Epidermal melanocyte (primary cell): ENCODE data around the gene POPDC3.
A peak's percentile ranks its signal among the peaks of the same experiment; 100 is the strongest.
"Not testable (repeated sequence)": the region's sequence is repeated elsewhere in the genome, so short reads cannot be mapped to it uniquely, and the experiment has no call there.

Experiments used
- DNase-seq: peaks from one replicate; pipeline ENCODE4 v3.0.0; 2011; ENCODE audit warnings: low spot score; ENCODE audit not compliant: insufficient read length

POPDC3 gene, protein sequence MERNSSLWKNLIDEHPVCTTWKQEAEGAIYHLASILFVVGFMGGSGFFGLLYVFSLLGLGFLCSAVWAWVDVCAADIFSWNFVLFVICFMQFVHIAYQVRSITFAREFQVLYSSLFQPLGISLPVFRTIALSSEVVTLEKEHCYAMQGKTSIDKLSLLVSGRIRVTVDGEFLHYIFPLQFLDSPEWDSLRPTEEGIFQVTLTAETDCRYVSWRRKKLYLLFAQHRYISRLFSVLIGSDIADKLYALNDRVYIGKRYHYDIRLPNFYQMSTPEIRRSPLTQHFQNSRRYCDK

DNA sequence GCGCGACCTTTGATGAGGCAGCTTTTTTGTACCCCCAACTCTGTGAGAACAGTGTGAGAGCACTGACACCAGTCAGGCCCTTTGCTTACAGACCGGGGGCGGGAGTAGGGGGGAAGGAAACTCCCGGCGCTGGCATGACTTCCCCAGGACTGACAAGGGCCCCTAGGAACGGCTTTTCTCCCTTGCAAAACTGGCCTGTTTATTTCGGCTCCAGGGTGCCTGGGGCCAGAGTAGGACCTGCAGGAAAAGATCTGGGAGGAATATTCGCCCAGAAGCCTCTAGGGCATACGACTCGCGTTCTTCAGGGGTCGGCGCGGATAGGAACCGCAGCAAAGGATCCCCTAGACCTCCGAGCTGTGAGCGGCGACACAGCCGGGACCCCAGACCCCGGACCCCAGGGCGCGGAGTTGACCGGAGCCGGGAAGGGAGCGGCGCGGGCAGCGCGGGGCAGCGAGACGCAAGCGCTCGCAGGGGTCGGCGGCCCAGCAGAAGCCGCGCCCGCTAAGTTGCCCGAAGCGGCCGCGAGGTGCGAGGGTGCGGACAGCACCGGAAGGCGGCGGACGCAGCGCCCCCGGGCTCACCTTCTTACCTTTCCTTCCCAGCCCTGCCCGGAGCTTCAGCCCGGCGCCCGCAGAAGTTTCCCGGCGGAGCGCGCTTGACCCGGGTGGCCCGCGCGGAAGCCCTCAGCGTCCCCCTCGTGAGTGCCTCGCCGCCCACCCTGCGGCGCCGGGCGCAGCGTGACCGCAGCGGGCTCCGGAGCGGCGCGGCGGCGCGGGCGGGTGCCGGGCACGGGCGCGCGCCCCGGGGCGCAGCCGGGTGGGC lies at the start of gene POPDC3:
Gene POPDC3, minus strand, starts transcription at position 771 of the 822 bp plus-strand sequence. CDS start 18,105 bp downstream, outside the sequence.
- no peak for DNase-seq

DNA sequence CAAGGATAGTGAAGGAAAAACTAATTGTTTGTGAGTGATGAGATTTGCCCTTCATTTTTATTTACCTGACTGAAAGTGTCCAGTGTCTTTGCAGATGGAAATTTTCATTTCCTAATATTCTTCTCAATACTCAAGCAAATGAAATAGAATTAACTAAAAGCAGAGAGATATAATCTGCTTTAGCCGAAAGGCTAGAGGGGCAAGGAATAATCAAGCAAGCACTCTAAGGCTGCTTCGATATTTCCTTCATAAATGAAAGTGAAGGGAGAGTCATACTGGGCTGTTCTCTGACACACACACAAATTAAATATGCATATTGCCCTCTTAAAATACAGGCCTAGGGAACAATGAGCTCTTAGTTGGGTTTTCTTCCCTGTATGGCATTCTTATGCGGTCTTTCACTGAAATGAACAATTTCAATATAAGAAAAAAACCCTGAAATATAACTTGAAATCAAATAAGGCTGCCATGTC lies 47.5 kb upstream of the POPDC3 start:
- no peak for DNase-seq

DNA sequence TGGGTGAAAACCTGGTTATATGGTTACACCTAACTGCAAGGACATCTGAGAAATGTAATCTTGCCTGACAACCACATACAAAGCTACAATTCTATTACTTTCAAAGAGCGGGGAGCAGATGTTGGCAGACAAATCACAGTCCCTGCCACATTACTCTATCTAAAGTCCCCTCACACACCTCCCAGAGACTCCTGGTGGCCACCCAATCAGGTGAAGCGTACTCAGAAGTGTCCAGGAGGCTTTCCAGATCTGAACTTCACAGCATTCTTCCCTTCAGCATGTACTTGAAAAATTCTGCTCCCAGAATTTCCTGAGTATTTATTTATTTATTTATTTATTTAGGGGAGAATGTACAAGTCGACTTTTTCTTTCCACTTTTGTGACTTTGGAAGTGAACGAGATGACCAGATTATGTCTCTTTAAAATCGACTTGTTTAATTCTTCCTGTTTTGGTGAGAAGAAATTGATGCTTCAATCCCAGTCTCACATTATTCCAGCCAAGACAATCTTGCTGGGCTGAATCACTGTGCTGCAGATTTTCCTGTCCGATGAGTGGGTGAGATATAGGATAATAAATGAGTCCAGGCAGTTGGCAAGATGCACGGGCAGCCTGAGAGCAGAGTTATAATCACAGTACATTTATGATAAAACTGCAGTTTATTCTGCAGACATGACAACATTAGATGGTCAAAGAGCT lies 46.9 kb upstream of the POPDC3 start:
- DNase-seq = no peak

DNA sequence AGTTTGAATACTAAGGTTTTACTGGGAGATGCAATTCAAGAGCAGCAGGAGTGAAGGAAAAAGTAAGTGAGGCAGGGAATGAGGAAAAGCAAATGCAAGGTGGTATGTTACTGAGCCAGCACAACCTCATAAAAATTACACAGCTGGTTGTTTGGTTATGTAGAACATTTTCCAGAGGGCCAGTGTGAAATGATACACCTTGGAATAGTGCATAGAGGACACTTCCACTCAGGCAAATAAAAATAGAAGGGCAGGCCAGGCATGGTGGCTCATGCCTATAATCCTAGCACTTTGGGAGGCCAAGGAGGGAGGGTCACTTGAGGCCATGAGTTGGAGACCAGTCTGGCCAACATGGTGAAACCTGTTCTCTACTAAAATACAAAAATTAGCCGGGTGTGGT lies 43.4 kb upstream of the POPDC3 start:
- no peak for DNase-seq

DNA sequence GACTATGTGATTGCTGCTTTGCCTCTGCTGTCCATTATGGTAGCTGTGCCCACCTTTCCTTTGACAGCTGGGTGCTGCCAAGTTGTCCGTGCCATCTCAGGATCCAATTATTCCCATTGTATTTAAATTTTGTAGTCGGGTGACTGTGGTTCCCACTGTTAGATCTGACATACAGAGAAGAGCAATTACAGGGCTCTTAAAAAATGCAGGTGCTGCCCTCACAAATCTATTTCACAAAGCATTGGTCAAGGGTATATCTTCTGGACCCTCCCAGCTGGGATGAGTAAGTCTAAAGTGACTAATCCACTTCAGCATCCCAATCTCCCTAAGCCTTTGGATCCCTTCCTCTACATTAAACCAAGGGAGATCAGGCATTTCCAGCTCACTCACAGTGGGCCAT lies 41.4 kb upstream of the POPDC3 start:
- DNase-seq = not testable (repeated sequence)

DNA sequence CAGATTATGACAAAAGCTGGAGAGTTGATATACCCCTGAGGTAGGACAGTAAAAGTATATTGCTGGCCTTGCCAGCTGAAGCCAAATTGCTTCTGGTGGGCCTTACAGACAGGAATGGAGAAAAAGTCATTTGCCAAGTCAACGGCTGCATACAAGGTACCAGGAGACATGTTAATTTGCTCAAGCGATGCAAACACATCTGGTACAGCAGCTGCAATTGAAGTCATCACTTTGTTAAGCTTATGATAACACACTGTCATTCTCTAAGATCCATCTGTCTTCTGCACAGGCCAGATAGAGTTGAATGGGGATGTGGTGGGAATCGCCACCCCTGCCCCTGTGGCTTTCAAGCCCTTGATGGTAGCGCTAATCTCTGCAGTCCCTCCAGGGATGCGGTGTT lies 40.4 kb upstream of the POPDC3 start:
- DNase-seq = no peak

DNA sequence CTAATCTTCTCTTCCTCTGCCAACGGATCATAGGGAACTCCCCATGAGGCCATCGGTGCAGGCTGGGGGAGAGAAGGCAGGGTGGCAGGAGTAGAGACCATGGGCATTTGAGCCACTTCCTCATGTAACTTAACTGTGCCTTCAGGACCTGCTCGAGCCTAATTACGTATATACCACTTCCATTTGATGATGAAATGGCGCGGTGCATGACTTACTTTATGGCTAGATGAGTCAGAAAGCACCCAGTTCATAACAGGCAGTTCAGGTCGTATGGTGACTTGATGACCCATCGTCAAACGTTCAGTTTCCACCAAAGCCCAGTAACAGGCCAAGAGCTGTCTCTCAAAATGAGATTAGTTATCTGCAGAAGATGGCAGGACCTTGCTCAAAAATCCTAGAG lies 39.4 kb upstream of the POPDC3 start:
- DNase-seq = not testable (repeated sequence)

DNA sequence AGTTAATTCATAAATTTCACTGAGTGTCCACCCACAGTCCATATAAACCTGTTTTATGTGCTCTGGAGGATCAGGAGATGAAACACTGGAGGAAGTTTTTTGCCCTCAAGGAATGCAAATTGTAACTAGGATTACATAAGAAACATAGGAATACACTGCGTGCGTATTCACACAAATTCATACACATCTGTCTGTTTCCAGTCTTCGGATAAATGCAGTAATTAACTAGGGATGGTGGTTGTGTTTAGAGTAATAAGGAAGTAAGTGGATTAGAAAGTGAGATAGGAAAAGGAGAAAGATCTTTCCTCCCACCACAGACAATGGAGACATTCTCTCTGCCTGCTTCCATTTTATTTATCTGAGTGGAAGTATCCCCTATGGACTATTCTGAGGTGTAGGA lies 35.7 kb upstream of the POPDC3 start:
- DNase-seq = no peak

DNA sequence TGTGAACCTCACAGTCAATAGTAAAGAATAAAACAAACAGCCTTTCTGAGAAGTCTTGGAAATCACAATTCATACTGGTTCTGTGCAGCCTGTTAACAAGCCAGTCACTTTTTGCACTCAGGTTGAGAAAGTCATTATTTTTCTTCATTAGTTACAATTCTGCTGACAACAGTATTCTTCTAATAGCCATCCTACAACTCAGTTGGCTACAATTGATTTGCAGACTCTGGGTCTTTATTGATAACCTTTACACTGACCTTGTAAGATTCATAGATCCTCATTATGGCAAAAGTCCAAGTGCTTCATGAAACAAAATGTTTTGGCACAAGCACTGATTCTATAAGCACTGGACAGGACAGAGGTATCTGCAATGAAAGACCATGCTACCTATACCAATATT lies 34.9 kb upstream of the POPDC3 start:
- DNase-seq = no peak

DNA sequence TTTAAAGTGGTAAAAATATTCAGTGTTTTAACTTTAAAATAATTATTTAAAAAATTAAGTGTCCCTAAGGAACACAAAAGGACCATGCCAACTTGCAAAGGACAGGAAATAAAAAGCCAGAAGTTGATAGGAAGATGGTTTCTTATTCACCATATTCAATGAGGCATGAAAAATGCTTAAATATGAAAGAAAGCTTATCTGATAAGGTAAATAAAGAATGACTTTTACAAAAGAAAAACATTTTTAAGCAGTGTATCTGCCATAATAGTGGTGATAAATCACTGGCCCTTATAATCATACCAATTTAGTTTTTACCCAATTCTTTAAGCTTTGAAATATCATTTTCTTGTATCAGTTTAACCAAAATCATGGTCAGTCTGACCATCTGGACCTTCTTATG lies 33.5 kb upstream of the POPDC3 start:
- DNase-seq = no peak

DNA sequence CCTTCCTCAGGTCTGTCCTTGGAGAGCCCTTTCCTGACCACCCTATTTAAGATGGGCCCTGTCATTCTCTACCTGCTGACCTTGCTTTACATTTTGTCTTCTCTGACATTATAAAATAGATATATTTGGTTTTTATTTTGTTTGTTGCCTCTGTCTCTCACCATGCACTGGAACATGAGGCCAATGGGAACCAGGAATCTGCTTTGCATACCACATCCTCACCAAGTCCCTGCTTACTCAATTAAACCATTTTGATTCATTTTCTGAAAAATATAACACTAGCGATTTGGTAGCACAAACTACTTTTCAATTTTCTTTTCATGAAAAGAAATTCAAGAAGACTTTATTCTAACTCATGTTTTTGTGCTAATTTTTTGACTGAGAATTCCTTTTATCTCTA lies 32.8 kb upstream of the POPDC3 start:
- DNase-seq = no peak

DNA sequence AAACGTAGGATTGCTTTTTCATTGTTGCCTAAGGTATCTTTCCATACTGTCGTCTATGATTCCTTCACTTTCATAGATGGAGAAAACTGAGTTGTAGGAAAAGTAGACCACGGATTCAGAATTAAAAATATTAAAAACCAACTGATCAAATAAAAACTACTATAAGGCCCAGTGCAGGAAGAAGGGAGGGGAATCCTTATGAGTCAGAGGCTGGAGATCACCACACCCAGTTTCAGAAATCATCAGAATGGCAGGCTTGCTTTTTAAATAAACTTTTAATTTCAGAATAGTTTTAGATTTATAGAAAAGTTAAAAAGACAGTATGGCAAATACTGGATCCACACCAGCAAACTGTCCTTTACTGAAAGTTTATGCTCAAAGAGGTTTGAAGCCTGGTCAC lies 32.0 kb upstream of the POPDC3 start:
- no peak for DNase-seq

DNA sequence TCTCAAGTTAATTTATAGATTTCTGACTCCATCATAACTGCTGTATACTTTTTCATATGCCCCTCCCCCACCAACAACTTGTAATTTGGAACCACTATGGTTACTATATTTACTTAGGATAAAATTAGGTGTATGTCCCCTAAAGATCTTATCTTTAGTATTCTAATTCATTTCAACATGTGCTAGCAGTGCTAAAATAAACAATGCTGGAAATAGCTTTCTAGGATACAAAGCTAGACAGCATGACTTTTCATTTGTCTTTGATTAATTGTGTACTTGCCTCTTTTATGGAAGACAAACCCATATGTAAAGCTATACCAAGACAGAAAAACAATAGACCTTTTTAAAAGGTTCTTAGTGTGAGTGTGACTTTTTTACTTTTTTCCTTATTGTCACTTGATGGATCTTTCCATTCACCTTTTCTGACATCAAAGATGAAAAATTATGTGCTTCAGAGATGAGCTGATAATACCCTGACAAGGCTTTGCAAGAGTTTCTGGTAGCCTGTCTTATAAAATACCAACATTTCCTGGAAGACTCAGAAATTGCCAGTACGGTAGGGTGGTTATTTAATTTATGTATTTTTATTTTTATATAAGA lies 31.2 kb upstream of the POPDC3 start:
- DNase-seq = no peak

DNA sequence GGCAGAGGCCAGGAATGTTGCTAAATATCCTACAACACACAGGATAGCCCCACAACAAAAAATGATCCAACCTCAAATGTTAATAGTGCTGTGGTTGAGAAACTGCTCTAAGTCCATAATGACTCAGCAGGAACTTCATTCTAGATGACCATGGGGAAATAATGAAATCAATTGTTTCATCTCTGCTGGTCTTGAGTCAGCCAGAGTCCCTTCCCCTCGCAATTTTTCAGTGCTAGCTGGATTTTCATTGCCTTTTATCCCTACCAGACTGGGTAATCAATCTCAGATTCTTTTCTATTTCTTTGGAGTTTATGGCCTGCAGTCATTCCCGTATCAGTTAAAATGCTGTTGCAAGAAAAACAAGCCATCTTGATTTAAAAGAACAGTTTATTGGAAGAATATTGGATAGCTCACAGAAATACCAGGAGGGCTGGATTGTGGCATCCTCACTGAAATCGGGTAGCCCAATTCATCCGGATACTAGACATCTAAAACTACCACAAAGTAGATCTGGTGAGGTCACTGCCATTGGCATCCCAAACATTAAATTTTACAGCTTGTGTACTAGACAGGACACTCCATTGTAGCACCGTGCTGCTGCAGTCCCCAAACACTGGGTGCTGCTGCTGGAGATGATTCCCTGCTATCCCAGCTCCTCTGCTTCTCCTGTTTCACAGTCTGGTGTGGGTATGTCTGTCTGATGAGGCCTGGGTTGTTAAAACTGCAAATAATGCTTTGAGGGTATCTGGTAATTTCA lies 30.3 kb upstream of the POPDC3 start:
- peak; percentile 36 for DNase-seq

DNA sequence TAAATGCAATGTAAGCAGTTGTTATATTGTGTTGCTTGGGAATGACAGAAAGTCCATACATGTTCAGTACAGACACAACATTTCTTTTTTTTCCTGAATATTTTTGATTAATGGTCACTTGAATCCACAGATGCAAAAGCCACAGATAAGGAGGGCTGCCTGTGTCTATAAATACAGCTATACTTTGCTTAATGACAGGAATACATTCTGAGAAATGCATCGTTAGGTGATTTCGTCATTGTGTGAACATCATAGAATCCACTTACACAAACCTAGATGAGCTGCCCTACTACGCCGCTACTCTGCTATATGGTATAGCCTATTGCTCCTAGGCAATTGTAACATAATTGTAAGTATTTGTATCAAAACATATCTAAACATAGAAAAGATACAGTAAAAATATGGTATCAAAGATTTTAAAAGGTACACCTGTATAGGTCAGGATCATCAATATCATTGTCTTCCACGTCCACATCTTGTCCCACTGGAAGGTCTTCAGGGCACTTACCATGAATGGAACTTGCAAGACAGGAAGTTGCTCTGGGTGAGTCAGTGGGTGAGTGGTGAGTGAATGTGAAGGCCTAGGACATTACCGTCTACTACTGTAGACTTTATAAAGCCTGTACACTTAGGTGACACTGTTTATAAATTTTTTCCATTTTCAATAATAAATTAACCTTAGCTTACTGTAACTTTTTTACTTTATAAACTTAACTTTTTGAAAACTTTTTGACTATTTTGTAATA lies 27.9 kb upstream of the POPDC3 start:
- no peak for DNase-seq

DNA sequence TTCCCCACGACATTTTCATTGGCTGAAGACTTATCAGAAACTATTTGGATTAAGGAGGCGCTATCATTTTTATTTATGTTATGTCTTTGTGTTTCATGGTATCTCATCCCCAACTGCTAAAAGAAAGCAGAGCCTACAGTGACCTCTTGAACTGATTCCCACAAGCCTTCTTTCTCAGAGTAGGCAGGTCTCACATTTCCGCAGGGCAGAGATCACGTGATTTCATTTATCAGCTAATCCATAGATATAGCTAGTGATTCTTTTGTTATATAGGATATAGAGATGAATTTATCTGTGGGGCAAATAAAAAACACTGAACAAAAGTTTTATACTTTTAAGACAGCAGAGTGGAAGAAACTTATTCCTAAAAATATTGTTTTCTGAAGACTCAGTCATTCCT lies 25.0 kb upstream of the POPDC3 start:
- no peak for DNase-seq

DNA sequence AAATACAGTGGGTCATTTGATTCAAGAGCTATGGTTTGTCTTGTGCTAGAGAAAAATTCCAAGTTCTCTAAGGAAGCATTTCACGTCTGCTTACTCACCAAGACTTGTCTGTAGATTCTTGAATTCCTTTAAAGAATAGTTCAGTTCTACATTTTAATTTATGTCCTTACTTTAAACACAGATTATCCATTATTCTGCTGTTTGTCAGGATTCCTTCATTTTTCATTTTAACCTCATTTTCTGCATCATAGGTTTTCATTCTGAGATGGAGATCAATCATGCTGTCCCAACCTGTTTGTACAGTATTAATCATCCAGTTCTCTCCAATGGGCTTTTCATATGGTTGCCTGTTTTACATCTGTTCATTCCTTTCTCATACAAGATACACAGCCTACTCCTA lies 24.5 kb upstream of the POPDC3 start:
- DNase-seq = no peak

DNA sequence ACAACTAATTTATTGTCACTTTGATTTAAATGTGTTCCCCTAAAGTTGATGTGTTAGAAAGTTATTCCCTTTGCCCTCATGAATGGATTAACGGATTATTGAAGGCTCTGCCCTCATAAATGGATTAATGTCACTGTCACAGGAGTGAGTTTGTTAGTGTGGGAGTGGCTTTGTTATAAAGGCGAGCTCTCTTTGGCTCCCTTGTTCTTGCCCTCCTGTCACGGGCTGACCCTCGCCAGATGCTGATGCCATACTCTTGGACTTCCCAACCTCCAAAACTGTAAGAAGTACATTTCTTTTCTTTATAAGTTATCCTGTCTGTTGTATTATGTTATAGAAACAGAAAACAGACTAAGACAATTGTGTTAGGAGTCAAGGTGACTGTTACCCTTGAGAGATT lies 22.7 kb upstream of the POPDC3 start:
- no peak for DNase-seq

DNA sequence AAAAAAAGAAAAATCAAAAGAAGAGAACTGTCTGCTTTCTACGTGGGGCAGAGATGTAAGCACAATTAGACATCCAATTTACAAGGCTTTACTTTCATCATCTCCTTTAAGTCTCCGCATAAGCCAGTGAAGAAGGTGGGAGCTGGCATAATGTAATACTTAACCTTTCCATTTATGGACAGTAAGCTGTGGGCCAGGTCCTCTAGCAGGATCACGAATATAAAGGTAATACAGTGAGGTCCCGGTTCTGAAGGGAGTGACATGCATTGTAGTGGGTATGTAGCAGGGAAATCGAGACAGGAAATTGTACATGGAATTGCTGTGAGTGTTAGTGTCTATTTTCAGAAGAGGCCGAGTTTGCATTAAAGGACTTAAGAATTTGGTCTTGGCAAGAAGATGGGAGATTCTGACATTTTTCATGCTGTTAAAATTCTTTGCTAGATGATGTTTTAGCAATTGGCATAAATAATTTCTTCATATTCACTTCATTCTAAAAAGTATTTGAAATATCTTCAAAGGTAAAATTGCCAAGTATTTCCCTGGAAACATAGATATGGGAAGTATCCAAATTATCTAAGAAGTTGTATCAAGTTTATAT lies 20.4 kb upstream of the POPDC3 start:
- DNase-seq = no peak

DNA sequence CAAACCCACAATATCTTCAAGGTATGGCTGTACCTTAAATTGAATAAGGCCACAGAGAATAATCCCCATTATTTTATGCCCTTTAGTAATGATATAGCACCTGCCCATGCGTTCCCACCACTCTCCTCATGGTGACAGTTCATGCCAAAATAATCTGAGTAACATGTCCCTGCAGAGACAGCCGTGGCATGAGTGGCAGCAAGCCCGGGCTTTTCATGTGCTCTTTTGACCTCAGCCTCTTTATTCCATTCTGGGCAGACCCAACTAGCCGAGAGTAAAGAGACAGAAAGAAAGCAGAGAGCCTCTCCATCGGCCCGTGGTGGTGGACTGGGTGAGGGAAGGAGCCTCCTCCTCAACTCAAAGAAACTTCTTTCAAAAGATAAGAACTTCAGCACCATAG lies 19.9 kb upstream of the POPDC3 start:
- DNase-seq = no peak
